GM18858 (cell line): Measurements from ENCODE around the gene KCND3.

Experiments
- ATAC-seq: cut with Tn5 transposase; IDR thresholded peaks from one replicate; pipeline ENCODE4 v1.9.1; 2021; ENCODE audit not compliant: unreplicated experiment

KCND3 gene

DNA sequence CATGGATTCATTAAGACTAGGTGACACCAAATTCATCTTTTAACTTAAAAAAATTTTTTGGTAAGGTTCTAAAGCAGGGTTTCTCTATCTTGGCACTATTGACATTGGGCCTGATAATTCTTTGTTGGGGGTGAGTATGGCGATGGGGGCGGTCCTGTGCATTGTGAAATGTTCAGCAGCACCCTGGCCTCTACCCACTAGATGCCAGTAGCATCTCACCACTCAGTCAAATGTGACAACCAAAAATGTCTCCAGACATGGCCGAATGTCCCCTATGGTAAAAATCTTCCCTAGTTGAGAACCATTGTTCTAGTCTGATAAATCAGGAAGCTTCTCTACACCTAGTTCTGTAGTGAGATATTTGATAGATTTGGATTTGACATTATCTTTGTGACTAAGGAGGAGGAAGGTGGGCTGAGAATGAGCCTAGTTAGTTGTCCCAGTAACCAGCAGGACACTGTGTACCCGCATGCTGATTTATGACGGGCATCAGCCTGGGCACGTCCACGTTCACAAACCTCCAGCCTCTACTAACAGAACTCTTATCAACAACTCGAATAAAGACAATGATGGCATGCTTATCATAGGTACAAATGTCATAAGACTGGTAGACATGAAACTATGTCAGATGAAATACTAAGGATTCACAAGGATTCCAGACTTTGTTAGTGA lies 104.6 kb downstream of the KCND3 start:
- ATAC-seq = no peak

DNA sequence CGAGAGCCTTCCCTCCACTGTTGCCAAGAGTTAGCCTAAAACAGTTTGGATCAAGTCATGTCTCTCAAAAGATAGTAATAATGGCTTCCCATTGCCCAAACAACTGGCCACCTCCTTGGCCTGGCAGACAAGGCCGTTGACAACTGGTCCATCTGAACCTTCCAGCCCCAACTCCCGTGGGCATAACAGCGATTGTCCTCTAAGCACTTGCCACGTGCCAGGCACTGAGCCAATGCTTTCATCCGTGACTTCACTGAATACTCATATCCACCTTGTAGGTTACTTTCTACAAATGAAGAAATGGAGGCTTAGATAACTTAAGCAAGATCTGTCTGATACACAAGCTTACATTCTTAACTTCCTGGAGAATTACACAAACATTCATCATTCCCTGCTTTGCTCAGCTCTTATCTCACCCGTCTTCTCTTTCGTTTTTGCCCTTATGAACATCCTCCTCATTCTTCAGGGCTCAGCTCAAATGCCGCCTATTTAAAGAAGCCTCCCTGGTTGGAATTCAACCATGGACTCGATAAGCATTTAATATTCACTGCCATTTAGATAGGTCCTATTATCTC lies 106.4 kb downstream of the KCND3 start:
- ATAC-seq = no peak

DNA sequence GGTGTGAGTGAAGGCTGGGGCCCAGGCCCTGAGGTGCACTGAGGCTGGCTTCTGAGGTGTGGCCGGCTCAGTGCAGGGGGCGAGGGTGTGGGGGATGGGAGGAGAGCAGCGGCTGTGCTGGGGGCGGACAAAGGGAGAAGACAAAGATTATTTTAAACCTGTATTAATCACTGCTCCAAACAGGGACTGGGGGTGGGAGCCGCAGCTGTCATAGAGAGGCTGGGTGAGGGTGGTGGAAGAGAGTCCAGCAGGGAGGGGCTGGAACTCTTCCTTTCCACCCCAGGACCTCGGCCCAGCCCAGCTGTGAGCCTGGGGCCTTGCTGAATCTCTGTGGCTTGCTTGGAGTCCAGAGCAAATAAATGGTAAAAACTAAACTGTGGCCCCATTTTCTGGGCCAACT lies 106.9 kb downstream of the KCND3 start:
- ATAC-seq = no peak

DNA sequence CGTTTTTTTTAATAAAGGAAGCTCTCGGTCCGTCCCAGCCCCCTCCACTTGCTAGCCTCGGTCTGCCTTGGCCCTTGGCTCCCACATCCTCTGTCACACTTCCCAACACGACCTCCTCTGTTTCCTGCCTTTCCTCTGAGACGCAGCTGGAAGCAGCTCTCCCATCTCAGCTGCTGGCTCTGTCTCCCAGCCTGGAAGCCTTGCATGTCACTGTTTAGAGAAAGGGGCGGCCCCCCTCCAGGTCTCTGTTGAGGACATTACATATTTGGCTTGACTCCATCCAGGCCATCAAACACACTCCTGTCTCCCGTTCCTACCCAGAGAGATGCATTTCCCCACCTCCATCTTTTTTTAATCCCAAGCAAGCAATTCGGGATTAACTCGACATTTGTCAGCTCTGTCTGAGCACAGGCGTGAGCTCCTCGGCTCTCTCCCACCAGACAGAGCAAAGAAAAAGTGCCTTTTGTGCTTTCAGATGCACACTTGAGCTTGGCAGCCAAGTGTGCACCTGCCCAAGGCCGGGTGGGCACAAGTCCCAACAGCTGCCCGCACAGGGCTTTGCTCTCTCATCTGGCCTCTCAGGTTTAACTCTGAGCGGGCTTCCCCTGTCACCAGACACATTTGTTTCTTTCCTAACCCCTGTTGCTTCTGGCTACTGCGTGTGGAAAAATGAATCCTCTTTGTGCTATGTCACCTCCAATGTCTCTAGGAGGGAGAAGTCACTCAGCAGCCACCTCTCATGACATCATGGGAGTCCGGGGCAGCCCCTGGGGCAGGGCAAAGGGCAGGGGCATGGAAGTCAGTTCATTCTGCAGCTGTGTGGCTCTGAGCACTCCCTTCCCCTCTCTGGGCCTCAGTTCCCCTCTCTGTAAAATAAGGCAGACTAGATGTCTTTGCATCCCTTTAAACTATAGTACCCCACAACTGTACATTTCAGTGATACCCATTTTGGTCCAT lies 108.3 kb downstream of the KCND3 start:
- ATAC-seq = no peak

DNA sequence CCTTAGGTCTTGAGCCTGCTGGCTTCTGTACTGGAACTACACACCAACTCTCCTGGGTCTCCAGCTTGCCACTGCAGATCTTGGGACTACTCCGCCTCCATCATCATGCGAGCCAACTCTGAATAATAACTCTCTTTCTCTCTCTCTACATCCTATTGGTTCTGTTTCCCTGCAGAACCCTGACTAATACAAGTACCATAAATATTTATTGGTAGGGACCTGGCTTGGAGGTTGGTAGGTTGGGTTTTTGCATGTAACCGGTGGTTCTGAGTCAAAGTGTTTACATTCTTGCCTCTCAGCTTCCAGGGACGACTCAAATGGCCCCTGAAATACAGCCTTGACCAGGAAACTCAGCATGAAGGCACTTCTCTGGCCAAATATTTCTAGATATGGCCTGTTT lies 110.4 kb downstream of the KCND3 start:
- no peak for ATAC-seq

DNA sequence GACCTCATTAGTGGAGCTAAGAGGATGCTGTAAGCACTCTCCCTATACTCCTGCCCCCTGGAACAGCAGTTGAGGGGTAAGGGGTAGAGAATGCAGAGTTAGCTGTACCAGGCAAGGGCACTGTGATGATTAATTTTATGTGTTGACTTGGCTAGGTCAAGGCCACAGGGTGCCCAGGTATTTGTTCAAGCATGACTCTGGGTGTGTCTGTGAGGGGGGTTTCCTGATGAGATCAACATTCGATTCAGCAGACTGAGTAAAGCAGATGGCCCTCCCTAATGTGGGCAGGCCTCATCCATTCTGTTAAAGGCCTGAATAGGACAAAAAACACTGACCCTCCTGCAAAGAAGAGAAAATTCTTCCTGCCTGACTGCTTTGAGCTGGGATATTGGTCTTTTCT lies 110.8 kb downstream of the KCND3 start:
- no peak for ATAC-seq

DNA sequence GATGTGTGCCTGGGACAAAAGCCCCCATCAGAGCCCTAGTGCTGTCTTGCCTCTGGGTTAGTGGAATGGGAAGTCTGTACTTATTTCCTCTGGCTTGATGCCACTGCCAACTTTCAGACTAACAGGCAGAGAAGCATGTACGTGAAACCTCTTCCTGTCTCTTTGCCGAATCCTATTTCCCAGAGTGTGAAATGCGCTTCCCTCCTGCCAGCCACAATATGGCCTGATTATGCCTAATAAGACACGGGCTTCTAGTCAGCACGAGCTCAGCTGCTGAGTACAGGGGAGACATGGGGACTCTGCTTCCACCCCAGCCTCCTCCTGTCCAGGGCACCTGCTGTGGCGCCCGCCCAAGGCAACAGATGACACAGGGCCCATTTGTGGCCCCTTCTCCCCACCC lies 111.4 kb downstream of the KCND3 start:
- no peak for ATAC-seq

DNA sequence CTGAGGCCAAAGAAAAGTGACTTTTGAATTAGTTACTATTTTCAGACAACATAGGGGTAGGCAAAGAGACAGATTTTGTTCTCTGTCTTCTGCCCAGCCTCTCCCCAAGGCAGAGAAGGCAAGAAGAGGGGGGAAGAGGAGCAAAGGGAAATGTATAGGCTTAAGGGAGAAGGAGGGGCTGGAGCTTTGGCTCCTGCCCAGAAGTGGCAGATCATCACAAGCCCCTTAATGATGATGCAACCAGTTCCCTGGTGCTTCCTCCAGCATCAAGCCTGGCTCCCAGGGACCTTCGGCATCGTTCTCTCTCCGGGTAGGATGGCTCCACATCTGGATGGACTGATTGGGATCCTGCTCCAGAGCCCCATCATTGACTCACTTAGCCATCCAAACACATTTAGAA lies 112.8 kb downstream of the KCND3 start:
- ATAC-seq = no peak

DNA sequence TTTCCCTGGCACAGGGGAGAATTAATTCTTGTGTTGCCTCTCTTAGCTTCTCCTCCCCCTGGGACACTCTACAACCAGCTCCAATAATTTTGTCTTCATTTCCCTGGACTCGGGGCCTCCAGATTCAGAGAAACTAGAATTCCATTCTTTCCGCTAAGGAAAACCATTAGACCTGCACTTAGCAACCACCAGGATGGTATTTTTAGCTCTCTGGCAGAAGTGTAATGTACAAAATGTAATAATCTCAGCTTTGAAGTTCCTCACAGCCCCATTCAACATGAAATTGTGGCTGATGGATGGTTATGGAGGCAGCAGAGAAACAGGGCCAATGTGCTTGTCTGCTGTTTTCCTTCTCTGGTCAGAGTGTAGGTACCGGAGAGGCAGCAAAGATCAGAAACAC lies 113.8 kb downstream of the KCND3 start:
- no peak for ATAC-seq

DNA sequence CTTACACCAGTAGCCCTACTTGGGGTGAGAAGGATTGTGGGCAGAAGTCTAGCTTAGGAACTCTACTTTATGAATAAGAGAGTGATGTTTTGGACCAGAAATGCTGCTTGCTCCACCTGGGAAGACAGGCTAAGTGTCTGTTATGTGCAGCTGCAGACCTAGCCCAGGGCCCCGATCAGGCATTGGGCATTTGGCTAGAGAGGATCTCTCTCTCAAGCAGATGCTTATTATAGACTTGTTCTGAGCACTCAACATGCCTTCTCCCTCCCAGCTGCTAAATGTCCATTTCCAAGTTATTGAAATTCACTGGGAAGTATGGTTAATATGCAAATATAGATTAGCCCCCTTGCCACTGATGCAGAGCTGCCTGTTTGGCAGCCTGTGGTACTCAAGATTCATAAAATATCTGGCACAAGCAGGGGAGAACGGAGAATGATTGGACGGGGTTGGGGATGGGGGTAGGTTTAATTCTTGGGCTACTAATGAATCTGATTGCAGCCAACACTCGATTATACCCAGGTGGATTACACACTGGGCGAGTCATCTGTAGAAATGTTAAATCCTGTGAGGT lies 115.9 kb downstream of the KCND3 start:
- ATAC-seq = no peak

DNA sequence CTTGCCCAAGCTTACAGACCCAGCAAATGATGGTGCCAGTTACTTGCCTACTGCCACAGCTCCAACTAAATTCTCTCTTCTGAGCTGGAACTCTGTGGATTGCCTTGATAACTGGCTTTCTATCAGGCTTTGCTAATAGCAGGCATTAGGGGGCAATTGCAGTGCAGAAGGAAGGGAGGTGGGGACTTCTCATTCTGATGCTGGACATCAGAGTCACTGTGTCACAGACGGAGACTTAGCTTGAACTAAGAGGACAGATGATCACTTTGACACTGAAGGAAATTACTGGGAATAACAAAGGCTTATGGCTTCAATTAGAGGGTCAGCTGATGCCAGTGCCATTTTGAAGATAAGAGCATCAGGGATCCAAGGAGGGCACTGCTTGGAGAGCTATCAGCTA lies 119.3 kb downstream of the KCND3 start:
- ATAC-seq = no peak

DNA sequence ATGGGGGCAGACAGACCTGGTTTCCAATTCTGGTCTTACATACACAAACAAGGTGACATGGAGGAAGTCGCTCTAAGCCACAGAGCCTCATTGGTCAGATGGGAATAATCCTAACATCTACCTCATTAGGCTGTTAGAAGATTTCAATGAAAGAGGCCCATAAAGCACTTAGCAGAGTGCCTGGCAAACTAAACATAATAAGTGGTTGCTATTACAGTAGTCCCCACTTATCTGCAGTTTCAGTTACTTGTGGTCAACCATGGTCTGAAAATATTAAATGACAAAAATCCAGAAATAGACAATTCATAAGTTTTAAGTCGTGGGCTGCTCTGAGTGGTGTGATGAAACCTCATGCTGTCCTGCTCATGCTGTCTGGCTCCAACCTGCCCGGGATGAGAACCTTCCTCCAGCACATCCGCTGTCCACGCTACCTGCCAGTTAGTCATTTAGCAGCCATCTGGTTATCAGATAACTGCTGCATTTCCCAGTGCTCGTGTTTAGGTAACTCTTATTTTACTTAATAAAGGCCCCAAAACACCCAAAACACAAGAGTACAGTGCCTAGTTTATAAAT lies 121.5 kb downstream of the KCND3 start:
- no peak for ATAC-seq

DNA sequence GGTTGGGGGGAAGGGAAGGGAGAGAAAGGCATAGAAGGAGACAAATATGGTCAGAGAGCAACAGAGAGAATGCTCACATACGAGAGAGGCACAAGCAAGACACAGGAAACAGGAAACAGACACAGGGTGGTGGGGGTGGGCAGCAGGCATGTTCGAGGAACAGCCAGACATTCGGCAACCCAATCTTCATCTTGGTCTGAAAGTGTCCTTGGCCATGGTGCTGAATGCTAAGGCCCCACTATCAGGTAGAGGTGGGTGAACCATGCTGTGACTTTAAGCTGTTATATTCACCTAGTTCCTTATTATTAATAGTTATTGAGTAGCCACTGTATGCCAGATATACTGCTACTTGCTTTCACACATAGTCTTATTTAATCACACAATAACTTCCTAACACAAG lies 124.6 kb downstream of the KCND3 start:
- no peak for ATAC-seq

DNA sequence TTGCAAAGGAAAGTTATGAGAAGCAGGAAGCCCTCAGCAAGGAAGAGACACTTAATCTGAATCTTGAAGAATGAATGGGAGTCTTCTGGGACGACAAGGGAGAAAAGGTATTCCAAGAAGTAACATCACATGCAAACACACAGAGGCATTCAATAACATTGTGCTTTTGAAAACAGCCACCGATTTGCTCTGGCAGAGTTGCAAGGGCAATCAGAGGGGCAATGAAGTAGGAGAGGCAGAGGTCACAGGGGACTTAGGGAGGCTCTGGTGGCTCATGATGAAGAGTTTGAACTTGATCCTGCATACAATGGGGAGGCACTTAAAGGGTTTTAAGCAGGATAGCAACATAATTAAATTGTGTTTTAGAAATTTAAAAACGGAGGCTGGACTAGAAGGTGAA lies 126.1 kb downstream of the KCND3 start:
- ATAC-seq = no peak

DNA sequence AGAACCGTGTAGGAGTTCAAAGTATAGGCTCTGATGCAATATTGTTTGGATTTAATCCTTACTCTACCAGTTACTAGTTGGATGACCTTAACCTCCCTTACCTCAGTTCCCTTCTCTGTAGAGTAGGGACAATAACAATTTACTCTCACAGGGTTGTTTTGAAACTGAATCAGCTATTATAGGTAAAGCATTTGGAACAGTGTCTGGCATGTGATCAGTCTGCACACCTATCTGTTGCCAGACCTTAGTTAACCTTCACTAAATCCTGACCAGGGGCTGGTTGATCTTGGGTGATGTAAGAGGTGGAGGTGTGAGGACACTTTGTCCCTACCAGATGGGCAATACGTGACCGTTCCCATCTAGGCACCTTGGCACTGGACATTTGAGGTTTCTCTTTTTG lies 126.9 kb downstream of the KCND3 start:
- no peak for ATAC-seq

DNA sequence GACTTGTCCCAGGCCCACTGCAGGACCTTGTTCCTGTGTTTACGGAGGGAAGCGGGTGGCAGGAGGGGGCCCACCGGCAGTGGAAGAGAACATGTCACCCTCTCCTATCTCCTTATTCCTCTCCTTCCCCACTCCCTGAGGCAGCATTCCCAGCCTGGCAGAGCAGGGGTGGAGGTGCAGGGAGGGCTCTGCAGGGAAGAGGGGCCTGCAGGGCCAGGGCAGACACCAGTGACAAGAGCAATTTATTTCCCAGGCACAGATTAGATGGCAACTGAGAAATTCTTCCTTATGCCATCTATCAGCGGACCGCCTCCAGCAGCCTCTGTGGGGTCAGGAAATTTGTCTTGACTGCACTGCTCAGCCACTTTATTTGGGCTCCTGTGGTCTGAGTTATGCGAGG lies 127.9 kb downstream of the KCND3 start:
- ATAC-seq = no peak

DNA sequence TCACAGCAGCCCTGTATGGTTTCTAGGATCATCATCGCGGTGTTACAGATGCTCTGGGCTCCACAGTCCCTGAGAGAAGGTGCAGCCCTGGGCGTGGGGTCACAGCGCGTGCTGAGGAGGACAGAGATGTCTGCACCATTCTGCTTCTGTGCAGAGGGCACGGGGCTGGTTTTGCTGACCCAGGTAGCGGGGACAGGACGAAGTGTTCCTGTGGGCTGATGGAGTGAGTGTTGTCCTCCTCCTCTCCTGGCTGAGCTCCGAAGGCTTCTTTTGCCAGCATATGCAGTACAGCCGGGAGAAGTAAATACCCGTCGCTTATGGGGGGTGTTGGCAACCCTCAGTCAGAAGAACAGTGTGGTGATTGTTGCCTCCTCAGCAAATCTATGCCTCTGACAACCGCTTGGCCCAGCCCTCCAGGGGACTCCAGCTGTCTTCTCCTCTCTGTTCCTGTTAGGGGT lies 132.2 kb downstream of the KCND3 start:
- ATAC-seq = no peak

DNA sequence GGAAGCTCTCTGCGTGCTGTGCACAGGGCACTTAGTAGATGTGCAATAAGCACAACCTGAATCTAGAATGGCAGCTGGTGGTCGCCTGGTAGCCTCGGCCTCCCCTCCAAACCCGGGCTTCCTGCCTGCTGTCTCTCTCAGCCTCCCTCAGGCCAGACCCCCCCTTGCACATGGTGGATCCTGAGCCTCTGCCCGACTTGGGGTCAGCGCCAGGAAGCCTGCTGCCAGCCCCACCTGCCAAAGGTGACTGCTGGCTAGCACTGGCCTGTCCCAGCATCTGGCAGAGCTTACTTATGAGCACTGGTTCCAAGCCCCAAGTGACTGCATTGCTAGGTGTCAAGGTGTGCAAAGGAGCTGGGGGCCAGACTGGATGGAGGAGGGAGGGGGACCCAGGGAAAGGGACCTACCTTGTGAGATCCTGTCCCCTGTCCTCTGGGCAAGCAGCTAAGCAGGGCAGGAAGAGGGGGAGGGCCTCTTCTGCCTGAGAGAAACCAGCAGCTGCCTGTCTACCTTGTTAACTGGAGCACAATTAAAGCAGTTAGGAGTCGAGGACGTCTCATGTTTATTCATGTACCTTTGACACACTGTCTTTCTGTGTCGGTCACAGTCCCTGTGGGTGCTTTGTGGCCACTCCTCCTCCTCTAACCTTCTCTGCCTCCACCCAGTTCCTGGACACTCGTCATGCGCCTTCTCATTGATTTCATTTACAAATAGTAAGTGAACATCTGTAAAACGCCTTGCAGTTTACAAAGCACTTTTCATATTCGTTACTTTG lies 132.9 kb downstream of the KCND3 start:
- ATAC-seq = no peak

DNA sequence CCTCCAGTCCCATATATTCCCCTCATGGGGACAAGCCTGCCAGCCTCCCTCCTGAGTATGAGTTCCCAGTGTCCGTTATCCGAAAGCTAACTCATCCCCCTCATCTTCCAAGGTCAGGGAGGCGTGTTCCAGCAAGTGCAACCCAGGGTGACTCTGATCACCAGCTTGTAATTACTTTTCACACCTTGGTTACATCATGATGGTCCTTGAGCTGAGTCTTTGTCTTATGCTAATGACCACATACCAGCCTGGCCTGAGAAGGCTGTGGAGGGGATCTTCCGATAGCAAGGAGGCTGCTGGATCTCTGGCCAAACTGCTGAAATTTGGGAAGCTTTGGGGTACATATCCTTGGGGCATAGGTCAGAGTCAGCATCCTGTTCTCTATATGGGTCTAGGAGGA lies 134.2 kb downstream of the KCND3 start:
- no peak for ATAC-seq

DNA sequence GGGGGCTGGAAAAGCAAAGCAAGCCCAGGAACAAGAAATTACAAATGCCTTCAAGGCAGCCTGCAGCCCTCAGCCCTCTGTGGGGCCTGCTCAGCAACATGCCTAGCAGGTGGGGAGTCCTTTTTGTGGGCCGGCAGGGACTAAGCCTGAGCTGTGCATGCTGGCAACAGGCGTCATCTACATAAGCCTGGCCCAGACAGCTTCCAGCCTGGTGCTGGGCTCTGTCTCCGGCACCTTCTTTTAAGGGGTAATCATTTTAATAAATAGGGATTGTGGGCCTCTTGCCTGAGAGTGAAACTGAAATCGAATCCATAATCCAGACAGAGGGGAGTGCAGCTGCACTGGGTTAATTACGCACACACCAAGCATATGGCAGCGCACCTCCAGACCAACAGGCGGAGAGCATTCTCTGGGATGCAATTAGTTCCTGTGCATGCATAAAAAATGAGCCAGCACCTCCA lies 137.2 kb downstream of the KCND3 start:
- no peak for ATAC-seq
